KOPT-K1 (cell line): ENCODE data around the gene TEX14.
"Not testable (repeated sequence)": the region's sequence is repeated elsewhere in the genome, so short reads cannot be mapped to it uniquely, and the experiment has no call there.

ENCODE experiments used
- H3K27ac ChIP-seq: fragments of 200-600 bp; sonication (generic); 2 replicates; pipeline ENCODE4 v1.5.1; 2016; ENCODE audit warnings: antibody characterized with exemption, mild to moderate bottlenecking, low read depth, low read length; ENCODE audit not compliant: poor library complexity, severe bottlenecking
- H3K36me3 ChIP-seq: fragments of 200-600 bp; sonication (generic); 2 replicates; pipeline ENCODE4 v1.5.1; 2017; ENCODE audit warnings: antibody characterized with exemption, mild to moderate bottlenecking, low read length, moderate library complexity; ENCODE audit not compliant: insufficient read depth
- H3K9me3 ChIP-seq: fragments of 200-600 bp; sonication (generic); 2 replicates; pipeline ENCODE4 v1.5.1; 2017; ENCODE audit warnings: antibody characterized with exemption, low read length, mild to moderate bottlenecking; ENCODE audit not compliant: insufficient read depth, poor library complexity, severe bottlenecking

TEX14 gene

GRCh38 chr17:58614859-58615459, 76.9 kb downstream of the TEX14 start:
- H3K36me3 ChIP-seq = no peaks in the 10 kb centered on the region
- no peak overlapping the region for H3K27ac ChIP-seq
- no peaks in the 10 kb centered on the region for H3K9me3 ChIP-seq

GRCh38 chr17:58611331-58611730, 80.5 kb downstream of the TEX14 start:
- no peaks in the 10 kb centered on the region for H3K9me3 ChIP-seq
- no peaks in the 10 kb centered on the region for H3K36me3 ChIP-seq
- H3K27ac ChIP-seq = no peak overlapping the region

- Histone ChIP-seq H3K9me3 (no peaks in the 10 kb centered on the region), H3K27ac (no peak overlapping the region), H3K36me3 (no peaks in the 10 kb centered on the region)
Observed at GRCh38 chr17:58606934-58607333, 84.9 kb downstream of the TEX14 start.

GRCh38 chr17:58605986-58606385, 85.9 kb downstream of the TEX14 start:
- Histone ChIP-seq H3K36me3 (no peaks in the 10 kb centered on the region), H3K27ac (no peak overlapping the region), H3K9me3 (no peaks in the 10 kb centered on the region)

- Histone ChIP-seq H3K36me3 (no peaks in the 10 kb centered on the region), H3K9me3 (no peaks in the 10 kb centered on the region), H3K27ac (no peak overlapping the region)
Observed at GRCh38 chr17:58605470-58605869, 86.4 kb downstream of the TEX14 start.

- no peak overlapping the region for H3K27ac ChIP-seq
- no peaks in the 10 kb centered on the region for H3K9me3 ChIP-seq
- H3K36me3 ChIP-seq = no peaks in the 10 kb centered on the region
Observed at GRCh38 chr17:58601976-58602375, 89.9 kb downstream of the TEX14 start.

GRCh38 chr17:58597371-58597770, 94.5 kb downstream of the TEX14 start:
- no peak overlapping the region for H3K27ac ChIP-seq
- H3K9me3 ChIP-seq = no peaks in the 10 kb centered on the region
- no peaks in the 10 kb centered on the region for H3K36me3 ChIP-seq

- Histone ChIP-seq H3K9me3 (no peaks in the 10 kb centered on the region), H3K27ac (no peak overlapping the region), H3K36me3 (no peaks in the 10 kb centered on the region)
Observed at GRCh38 chr17:58595194-58595792, 96.6 kb downstream of the TEX14 start.

- H3K27ac ChIP-seq = no peak overlapping the region
- H3K9me3 ChIP-seq = no peaks in the 10 kb centered on the region
- no peaks in the 10 kb centered on the region for H3K36me3 ChIP-seq
Observed at GRCh38 chr17:58593123-58593522, 98.7 kb downstream of the TEX14 start.

GRCh38 chr17:58591455-58591854, 100.4 kb downstream of the TEX14 start:
- no peak overlapping the region for H3K27ac ChIP-seq
- no peaks in the 10 kb centered on the region for H3K36me3 ChIP-seq
- no peaks in the 10 kb centered on the region for H3K9me3 ChIP-seq

- no peaks in the 10 kb centered on the region for H3K36me3 ChIP-seq
- H3K27ac ChIP-seq = no peak overlapping the region
- H3K9me3 ChIP-seq = no peaks in the 10 kb centered on the region
Observed at GRCh38 chr17:58590377-58590776, 101.5 kb downstream of the TEX14 start.

GRCh38 chr17:58587713-58588117, 104.1 kb downstream of the TEX14 start:
- H3K27ac ChIP-seq = no peak overlapping the region
- H3K36me3 ChIP-seq = no peaks in the 10 kb centered on the region
- H3K9me3 ChIP-seq = no peaks in the 10 kb centered on the region

GRCh38 chr17:58586009-58586644, 105.7 kb downstream of the TEX14 start:
- H3K36me3 ChIP-seq = no peaks in the 10 kb centered on the region
- H3K9me3 ChIP-seq = no peaks in the 10 kb centered on the region
- no peak overlapping the region for H3K27ac ChIP-seq

- Histone ChIP-seq H3K36me3 (no peaks in the 10 kb centered on the region), H3K9me3 (no peaks in the 10 kb centered on the region), H3K27ac (no peak overlapping the region)
Observed at GRCh38 chr17:58585554-58585953, 106.3 kb downstream of the TEX14 start.

- Histone ChIP-seq H3K27ac (no peak overlapping the region), H3K36me3 (no peaks in the 10 kb centered on the region), H3K9me3 (no peaks in the 10 kb centered on the region)
Observed at GRCh38 chr17:58583486-58583885, 108.4 kb downstream of the TEX14 start.

GRCh38 chr17:58582718-58583117, 109.1 kb downstream of the TEX14 start:
- H3K36me3 ChIP-seq = not testable (repeated sequence)

More at GRCh38 chr17:58582718-58583117, 109.1 kb downstream of the TEX14 start:
- not testable (repeated sequence) for H3K27ac ChIP-seq, H3K9me3 ChIP-seq
